DND-41 (cell line): ENCODE data around the gene TMEM182.
A peak's percentile ranks its signal among the peaks of the same experiment; 100 is the strongest.

Experiments used
- ATAC-seq: fragments of 200-7000 bp; cut with Tn5 transposase; 3 replicates; pipeline ENCODE4 v1.9.1; 2021; ENCODE audit warnings: low read depth; ENCODE audit not compliant: insufficient read depth
- DNase-seq: peaks from one replicate; pipeline ENCODE4 v3.0.0-alpha.2; 2020
- H2AFZ ChIP-seq: 2 replicates; pipeline ENCODE4 v1.6.0; 2012; ENCODE audit warnings: low read depth, low read length
- H3K27ac ChIP-seq: 2 replicates; pipeline ENCODE4 v1.5.1; 2012; ENCODE audit warnings: low read length, inconsistent platforms
- H3K27me3 ChIP-seq: fragments of 200-600 bp; sonication (generic); 2 replicates; pipeline ENCODE4 v1.6.0; 2012; ENCODE audit warnings: low read length, mild to moderate bottlenecking, inconsistent platforms; ENCODE audit not compliant: insufficient read depth, poor library complexity
- H3K36me3 ChIP-seq: 2 replicates; pipeline ENCODE4 v1.5.1; 2012; ENCODE audit warnings: low read length, inconsistent platforms; ENCODE audit not compliant: insufficient read depth
- H3K4me1 ChIP-seq: 2 replicates; pipeline ENCODE4 v1.5.1; 2012; ENCODE audit warnings: mild to moderate bottlenecking, low read length; ENCODE audit not compliant: insufficient read depth
- H3K4me2 ChIP-seq: 2 replicates; pipeline ENCODE4 v1.6.0; 2012; ENCODE audit warnings: mild to moderate bottlenecking, moderate library complexity, low read length, inconsistent platforms; ENCODE audit not compliant: insufficient read depth
- H3K4me3 ChIP-seq, 2 experiments: fragments of 200-600 bp in 1 of 2; shearing (Covaris generic) in 1 of 2; 2 replicates each; pipeline ENCODE4 v1.5.1; 2012 to 2016; ENCODE audit warnings: inconsistent platforms in 2 of 2, low read length in 2 of 2, mild to moderate bottlenecking in 2 of 2, low read depth in 1 of 2, moderate library complexity in 1 of 2
- H3K79me2 ChIP-seq: 2 replicates; pipeline ENCODE4 v1.6.0; 2012; ENCODE audit warnings: low read length, inconsistent platforms; ENCODE audit not compliant: insufficient read depth
- H3K9ac ChIP-seq: 2 replicates; pipeline ENCODE4 v1.6.0; 2012; ENCODE audit warnings: low read depth, mild to moderate bottlenecking, inconsistent platforms, low read length, moderate library complexity
- H3K9me3 ChIP-seq: 2 replicates; pipeline ENCODE4 v1.5.1; 2012; ENCODE audit warnings: low read length, moderate library complexity, mild to moderate bottlenecking, inconsistent platforms; ENCODE audit not compliant: insufficient read depth, severe bottlenecking
- H4K20me1 ChIP-seq: 2 replicates; pipeline ENCODE4 v1.6.0; 2012; ENCODE audit warnings: low read length; ENCODE audit not compliant: insufficient read depth
- CTCF ChIP-seq: IDR thresholded peaks from 2 replicates; pipeline ENCODE4 v1.5.1; 2012; ENCODE audit warnings: borderline replicate concordance, low read length, moderate library complexity, mild to moderate bottlenecking; ENCODE audit not compliant: poor library complexity, severe bottlenecking; ENCODE audit errors: extremely low read depth
- EZH2 ChIP-seq: IDR thresholded peaks from 3 replicates; pipeline ENCODE4 v1.6.1; 2012; ENCODE audit warnings: borderline replicate concordance, low read depth, mild to moderate bottlenecking, moderate library complexity, low read length, inconsistent platforms; ENCODE audit not compliant: severe bottlenecking

The TMEM182 gene

GRCh38 chr2:102837626-102838198, 75.9 kb downstream of the TMEM182 start:
- DNase-seq (no peak), ATAC-seq (no peak)
- H3K27ac ChIP-seq = no peak overlapping the region

GRCh38 chr2:102839668-102840388, 78.0 kb downstream of the TMEM182 start:
- Histone ChIP-seq H2AFZ (no peak overlapping the region), H3K27ac (no peak overlapping the region), H3K9ac (no peak overlapping the region), H3K4me3 (no peak overlapping the region), H3K4me1 (no peaks in the 10 kb centered on the region), H3K27me3 (no peaks in the 10 kb centered on the region), H3K9me3 (no peaks in the 10 kb centered on the region), H3K36me3 (no peaks in the 10 kb centered on the region), H3K79me2 (no peaks in the 10 kb centered on the region), H4K20me1 (no peaks in the 10 kb centered on the region), H3K4me2 (no peak overlapping the region)
- TF ChIP-seq CTCF (peak; percentile 85), EZH2 (no peak)
- DNase-seq (peak; percentile 34), ATAC-seq (no peak)

More at GRCh38 chr2:102837626-102838198, 75.9 kb downstream of the TMEM182 start:
- no peak overlapping the region for H3K4me3 ChIP-seq
- no peak overlapping the region for H2AFZ ChIP-seq
- H3K9ac ChIP-seq = no peak overlapping the region
- H4K20me1 ChIP-seq = no peaks in the 10 kb centered on the region
- H3K36me3 ChIP-seq = no peaks in the 10 kb centered on the region
- H3K79me2 ChIP-seq = no peaks in the 10 kb centered on the region
- no peak overlapping the region for H3K4me2 ChIP-seq
- H3K9me3 ChIP-seq = no peaks in the 10 kb centered on the region
- H3K27me3 ChIP-seq = no peaks in the 10 kb centered on the region
- H3K4me1 ChIP-seq = no peaks in the 10 kb centered on the region
- TF ChIP-seq EZH2 = no peak
- no peak for TF ChIP-seq CTCF

GRCh38 chr2:102841107-102841840, 79.4 kb downstream of the TMEM182 start:
- Histone ChIP-seq H3K9ac (no peak overlapping the region), H3K79me2 (no peaks in the 10 kb centered on the region), H3K9me3 (no peaks in the 10 kb centered on the region), H3K4me3 (no peak overlapping the region), H3K27ac (no peak overlapping the region), H3K4me1 (no peaks in the 10 kb centered on the region), H4K20me1 (no peaks in the 10 kb centered on the region), H2AFZ (no peak overlapping the region), H3K27me3 (no peaks in the 10 kb centered on the region), H3K4me2 (no peak overlapping the region), H3K36me3 (no peaks in the 10 kb centered on the region)
- peak; percentile 52 for DNase-seq
- peak; percentile 91 for ATAC-seq
- TF ChIP-seq EZH2 (no peak), CTCF (peak; percentile 74)
